Activated CD4-positive, alpha-beta T cell treated with anti-CD3 and anti-CD28 coated beads, Interleukin-2, Interleukin-6, amounts not matched to agents 100 ng/mL and 50 ng/mL, durations not matched to agents 16 hours and 8 hours (primary cell): Measurements from ENCODE around the gene TPRA1.
A peak's percentile ranks its signal among the peaks of the same experiment; 100 is the strongest.

Experiments
- DNase-seq: peaks from one replicate; pipeline ENCODE4 v3.0.0-alpha.2; 2020

Gene TPRA1

DNA sequence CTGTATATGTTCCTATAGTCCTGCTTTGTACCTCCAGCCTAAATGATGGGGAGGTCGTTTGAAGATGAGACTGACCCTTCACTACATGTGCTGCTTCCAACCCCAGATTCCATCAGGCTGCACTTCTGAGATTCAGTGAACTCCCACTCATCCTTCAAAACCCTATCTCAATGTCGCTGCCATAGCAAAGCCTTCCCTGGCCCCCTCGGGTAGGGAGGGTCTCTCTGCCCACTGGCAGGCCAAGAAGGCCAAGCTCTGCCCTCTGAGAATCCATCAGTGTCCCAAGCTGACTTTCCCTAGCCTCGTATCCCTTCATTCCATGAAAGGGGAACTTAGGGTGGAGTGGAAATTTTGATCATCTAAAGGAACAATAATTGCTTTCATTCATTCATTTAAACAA, 35.4 kb downstream of the TPRA1 start:
- no peak for DNase-seq

DNA sequence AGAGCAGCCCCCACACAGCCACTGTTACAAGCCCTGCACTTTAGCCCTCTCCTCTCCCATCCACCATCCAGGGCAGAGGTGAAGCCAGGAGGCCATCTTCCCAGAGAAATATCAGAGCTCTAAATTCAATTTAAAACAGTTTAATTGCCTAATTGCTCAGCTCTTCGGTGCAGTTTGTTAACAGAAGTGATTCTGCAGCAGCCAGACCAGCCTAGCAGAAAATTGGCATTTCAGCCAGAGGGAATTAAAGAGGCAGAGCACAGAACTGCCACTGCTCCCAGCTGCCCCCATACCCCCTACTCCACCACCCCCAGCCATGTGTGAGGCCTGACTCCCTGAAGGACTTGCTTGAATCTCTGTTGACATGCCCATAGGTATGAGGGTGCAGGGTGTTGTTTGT, 38.5 kb downstream of the TPRA1 start:
- no peak for DNase-seq

- no peak for DNase-seq
Measured at GRCh38 chr3:127551178-127551577, 39.4 kb downstream of the TPRA1 start.

- no peak for DNase-seq
Measured at GRCh38 chr3:127550468-127551157, 39.9 kb downstream of the TPRA1 start.

DNA sequence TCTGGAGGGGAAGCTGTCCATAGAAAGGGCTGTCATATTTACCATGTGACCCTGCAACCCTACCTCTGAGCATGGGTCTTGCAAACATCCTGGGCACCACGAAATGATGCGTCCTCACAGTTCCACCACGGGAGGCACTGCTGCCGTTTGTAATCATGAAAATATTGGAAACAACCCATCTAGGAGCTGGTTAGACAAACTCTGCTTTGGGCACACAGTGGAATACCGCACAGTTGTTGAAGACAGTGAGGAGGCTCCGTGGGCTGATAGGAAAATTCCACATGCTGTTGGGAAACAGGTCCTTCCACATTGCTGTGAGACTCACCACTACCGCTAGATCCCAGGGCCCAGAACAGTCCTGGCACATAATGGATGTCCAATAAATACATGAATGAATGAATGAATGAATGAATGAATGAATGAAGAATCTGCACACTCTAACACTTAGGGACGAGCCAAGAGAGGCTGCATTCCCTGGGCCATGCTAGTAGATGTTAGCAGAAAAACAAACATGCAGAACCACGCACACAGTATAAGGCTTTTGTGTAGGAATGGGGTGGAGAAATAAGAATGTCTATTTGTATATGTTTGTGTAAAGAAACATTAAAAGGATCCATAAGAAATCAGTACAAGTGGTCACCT, 40.6 kb downstream of the TPRA1 start:
- no peak for DNase-seq

GRCh38 chr3:127547761-127548605, 42.5 kb downstream of the TPRA1 start:
- peak; percentile 80 for DNase-seq

DNA sequence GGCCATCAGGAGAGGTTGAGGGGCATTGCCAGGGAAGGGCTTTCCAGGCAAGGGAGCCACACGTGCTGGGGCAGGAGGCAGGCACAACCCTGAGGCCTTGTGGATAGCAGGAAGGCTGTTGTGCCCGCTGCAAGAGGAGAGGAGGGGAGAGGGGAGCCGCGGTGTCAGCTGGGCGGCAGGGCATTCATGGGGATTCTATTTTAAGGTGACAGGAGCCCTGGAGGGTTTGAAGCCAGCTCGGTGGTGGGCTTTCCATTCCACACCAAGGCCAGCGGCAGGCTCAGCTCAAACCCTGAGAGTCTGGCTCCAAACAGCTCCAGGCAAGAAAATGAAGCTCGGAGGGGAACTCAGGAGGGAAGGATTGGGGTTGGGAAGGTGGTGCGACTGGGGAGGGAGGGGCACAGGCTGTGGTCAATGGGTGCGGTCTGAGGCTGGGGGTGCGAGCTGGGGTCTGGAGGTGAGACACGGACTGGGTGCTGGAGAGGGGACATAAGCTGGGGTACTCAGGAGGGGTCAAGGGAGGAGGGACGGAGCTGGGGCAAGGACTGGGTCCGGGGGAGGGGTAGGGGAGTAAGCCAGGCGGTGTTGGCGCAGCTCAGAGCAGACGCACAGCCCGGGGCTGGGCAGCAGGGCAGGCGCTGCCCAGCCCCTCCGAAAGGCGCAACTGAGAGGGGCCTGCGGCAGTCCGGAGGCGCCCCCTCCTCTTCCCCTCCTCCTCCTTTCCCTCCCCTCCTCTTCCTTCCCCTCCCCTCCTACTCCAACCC, 43.4 kb downstream of the TPRA1 start:
- DNase-seq: no peak

DNA sequence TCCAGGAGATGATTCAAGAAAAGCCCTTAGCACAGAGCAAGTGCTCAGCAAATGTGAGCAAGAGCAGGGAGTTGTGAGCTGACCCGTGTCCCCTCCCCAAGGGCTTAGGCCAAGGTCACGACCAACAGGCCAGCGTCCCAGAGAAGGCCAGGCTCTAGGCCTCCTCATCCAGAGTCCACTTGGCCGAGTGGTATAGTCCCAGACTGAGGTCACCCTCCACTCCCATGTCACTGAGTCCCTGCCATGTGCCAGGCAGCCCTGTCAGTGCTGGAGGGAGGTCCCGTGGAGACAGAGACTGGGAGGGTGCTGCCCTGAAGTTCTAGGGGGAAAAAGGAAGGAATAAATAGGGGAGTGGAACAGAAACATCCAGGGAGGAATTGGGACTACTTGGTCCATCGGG, 44.0 kb downstream of the TPRA1 start:
- DNase-seq: no peak

DNA sequence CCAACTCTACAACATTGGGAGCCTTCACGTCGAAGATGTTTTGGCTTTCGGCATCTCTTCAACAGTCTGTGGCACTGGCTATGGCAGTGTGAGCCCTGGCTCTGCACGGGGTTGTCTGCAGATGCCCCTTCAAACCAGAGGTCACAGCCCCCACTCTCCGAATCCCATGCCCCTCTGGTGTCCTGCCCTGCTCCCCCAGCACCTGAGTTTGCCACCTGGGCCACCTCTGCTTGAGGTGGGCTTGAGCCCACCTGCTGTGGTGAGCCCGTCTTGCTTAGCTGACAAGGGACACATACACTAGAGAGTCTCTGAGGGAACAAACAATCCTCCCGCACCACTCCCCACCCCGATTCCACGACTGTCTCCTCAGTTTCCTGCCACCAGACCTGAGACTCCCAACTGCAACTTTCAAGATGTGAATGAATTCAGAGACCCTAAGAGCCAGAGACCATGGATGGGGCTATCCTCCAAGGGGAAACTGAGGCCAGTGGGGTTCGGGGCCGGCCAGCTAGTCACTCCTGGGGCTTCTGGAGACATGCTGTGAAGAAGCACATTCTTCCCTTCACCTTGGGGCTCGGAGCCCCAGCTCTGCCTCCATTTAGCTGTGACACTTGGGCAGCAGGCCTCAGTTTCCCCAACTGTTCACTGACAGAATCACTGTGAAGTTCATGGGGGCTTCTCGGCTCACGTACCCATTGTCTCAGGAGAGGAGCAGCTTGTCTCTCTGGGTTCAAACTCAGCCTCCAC, 44.6 kb downstream of the TPRA1 start:
- DNase-seq: no peak

DNA sequence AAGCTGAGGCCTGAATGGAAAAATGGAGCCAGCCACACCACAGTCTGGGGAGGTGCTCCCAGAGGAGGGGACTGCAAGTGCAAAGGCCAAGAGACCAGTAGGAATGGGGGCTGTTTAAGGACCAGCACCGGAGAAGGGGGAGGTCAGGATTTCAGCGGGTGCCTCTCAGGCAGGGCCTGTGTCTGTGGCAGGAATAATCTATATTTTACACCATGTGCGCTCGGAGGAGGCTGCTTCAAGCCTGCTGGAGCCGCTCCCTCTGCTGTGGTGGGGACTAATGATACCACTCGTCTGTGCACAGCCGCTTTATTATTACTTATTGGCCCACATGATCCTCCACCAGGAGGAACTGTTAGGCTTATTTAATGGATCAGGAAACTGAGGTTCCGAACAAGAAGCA, 45.3 kb downstream of the TPRA1 start:
- DNase-seq: no peak

GRCh38 chr3:127544803-127545201, 45.7 kb downstream of the TPRA1 start:
- no peak for DNase-seq

DNA sequence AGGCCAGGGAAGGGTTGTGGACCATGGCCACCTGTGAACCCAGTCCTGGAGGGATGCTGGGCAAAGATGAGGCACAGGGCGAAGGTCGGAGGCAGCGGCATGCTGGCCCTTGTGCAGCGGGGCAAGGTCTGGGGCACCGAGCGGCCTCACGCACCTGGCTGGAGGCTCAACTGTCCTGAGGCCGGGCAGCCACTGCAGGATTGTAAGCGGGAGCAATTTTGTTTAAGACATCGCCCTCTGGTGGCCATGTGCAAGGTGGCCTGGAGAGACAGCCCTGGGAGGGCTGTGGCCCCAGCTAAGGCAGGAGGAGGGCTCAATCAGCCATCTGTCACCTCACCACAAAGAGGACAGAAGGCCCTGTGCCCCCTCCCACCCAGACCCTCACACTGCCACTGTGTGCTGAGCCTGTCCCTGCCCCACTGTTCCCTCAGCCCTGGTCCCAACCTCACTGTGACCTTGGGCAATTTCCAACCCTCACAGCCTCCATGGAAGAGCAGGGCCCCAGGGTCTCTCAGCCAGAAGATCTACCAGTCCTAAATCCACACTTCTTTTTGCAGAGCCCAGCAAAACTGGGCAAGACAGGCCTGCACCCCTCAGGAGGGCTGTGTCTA, 46.2 kb downstream of the TPRA1 start:
- DNase-seq: peak; percentile 76

GRCh38 chr3:127543441-127543840, 47.1 kb downstream of the TPRA1 start:
- no peak for DNase-seq

DNA sequence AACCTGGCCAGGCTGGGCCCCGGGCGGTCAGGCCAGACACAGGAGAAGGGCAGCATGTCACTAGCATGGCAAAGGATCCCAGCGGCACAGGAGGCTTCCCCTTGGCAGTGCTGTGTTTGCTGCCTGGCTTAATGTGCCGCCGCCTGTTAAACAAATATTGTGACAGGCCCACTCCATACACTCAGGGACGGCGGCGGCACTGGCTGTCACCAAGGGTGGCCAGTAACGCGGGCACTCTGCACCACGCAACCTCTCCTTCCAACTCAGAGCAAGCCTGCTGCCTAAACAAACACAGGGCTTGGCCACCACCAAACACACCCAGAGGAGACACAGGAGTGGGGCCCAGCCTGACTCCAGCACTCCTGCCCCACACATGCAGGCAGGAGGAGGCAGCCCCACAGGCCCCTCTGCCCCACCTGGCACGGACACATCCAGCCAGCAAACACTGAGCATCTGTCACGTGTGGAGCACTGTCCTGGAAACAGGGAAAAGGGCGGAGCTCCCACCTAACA, 48.0 kb downstream of the TPRA1 start:
- DNase-seq: no peak

DNA sequence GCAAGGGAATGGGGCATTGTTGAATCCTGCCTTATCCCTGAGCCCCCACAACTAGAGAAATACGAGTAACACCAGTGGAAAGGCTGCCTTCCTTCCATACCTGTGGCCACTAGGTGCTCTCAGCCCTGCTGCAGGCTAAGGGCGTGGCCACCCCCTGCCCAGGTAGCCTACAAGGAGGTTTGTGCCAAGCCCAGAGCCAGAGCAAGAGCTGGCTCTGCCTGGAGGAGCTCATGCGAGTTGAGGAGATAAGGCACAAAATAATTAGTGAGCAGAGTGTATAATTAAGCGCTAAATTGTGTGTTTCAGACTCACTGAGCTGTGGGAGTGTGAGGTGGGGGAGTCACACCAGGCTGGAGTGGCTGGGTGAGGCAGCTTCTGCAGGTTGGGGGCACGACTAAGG, 49.2 kb downstream of the TPRA1 start:
- DNase-seq: no peak

DNA sequence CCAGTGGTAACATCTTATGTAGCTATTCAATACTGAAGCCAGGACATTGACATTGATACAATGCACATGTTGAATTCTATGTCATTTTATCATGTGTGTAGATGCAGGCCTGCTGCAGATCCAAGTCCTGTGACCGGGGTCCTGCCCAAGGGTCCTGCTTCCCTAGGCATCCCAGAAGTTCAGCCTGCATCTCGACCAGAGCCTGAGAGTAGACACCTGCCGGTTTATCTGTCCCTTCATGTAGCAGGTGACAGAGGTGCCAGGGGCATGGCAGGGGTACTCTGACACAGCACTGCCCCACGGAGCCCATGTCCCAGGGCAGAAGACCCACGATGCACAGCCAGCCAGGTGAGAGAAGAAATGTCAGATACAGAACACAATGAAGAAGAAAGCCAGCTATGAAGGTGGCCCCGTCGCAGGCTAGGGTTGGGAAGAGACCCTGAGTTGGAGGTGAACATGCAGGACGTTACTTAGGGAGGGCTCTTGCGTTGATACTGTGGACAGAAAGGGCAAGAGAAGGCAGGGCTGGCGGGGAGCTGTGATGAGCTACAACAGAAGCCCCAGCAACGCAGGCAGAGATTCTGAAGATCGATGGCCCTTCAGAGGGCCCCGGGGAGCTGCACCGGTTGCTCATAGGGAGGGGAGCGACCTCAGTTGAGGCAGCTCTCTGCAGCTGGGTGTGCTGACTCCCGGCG, 51.0 kb downstream of the TPRA1 start:
- DNase-seq: no peak

DNA sequence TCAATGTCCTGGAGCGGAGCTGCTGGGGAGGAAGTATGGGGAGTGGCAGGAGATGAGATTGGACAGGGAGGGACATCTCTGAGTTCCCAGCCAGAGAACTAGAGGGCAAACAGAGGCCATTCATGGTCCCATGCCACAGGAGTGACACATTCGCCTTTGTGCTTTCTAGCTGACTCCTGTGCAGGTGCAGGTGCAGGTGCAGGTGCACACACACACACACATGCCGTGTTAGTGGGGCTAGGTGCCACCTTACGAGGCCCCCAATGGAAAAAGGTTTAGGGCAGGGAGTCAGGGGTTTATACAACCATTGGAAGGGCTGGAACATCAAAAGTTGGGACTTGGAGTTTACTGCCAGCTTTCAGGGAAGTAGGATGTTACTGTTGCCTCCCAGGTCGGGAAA, 52.0 kb downstream of the TPRA1 start:
- DNase-seq: no peak

DNA sequence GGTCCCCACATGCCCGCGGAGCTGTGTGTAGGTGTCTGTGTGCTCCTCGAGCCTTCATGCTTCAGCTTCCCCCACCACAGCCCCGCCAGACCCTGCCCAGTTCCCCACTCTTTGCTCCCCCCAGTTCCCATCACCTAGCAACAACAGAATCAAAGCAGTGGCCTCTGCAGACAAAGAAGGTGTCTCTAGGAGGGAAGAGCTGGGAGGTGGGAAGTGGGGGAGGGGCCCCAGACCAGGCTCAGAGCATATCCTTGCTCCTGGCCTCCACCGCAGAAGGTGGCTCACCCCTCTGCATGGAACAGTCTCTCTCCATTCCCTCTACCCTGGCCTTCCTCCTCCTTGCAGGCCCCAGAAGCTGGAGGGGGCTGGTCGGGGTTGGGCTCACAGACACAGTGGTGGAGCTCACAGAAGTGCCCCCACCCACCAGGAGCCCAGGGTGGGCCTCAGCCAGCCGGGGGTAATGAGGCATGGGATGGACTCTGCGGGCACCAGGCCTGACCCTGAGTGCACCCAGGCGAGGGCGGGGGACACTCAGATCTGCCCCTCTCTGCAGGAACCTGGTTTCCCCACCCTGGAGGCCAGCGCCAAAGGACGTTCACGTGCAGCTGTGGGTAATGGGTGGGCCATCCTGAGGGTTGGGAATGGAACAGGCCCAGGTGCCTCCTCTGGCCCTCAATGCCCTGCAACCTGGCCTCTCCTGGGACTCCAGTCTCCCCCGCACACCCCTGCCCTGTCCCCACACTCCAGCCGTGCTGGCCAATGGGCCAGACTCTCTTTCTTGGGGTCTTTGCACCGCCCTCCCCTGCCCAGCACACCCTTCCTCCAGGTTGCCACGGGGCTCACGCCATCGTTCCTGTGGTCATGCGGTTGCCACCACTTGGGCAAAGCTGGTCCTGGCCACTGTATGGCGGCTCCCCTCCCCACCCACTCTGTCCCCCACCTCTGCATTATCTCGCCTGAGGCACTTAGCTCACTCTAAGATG, 53.4 kb downstream of the TPRA1 start:
- DNase-seq: no peak

GRCh38 chr3:127535901-127536829, 54.4 kb downstream of the TPRA1 start:
- no peak for DNase-seq
